ENCODE results near the gene ATG3. TPM values are rescaled to one million over a fixed set of nuclear protein-coding genes. Genes with fewer than 3 reads are reported as not detected.

The ATG3 gene
- total RNA-seq, 2 experiments from 2014 or later, result 84.6 to 109 TPM

DNA sequence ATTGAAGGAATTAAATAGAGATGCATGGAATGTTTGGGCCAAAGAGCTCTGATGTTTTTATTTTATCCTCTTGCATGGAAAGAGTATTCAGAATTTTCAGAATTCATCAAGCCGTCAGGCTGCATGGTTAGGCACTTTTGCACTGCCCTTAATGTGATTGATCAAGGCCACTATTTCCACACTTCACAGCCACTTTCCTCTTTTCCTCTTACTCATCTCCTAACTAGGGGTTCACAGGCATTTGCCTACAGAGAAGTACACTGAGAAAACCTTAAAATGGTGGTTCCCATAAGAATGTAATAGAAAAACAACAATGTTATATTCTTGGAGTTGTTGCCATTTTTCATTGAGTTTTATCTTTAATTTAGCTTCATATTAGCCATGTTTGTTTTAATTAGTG lies 10.9 kb upstream of the ATG3 start:
- Histone ChIP-seq H3K36me3 (ENCODE audit: insufficient read depth, low read length) (peaks cover 80% of the 10 kb centered on the region), H3K4me1 (ENCODE audit: insufficient read depth, low read length, poor library complexity, severe bottlenecking) (peaks cover 4% of the 10 kb centered on the region), H3K9me3 (ENCODE audit: low read length) (no peaks in the 10 kb centered on the region), H3K9me2 (ENCODE audit: insufficient read depth, low read length) (no peaks in the 10 kb centered on the region), H3K4me2 (ENCODE audit: low read length) (no peak overlapping the region), H3K79me2 (ENCODE audit: insufficient read depth, low read depth, low read length) (no peaks in the 10 kb centered on the region), H2AFZ (ENCODE audit: low read length) (no peak overlapping the region), H4K20me1 (ENCODE audit: insufficient read depth, low read length) (no peaks in the 10 kb centered on the region), H3K27ac (ENCODE audit: low read depth, low read length, poor library complexity, severe bottlenecking) (no peak overlapping the region), H3K4me3 (ENCODE audit: low read depth, low read length, poor library complexity, severe bottlenecking) (no peak overlapping the region)
- POLR2A ChIA-PET, result interaction anchor here (1.0 kb wide), 1 partner anchor 11 kb away, joined by 4 read pairs; the partner anchor contains the start of genes ATG3 and SLC35A5
- no TSS peak for BruUV-seq (replicated peaks)
- CTCF ChIA-PET (ENCODE audit: unreplicated experiment), result no interaction called here
- DNase-seq (ENCODE audit: low spot score), result no peak
- TF ChIP-seq, protein P1, sequence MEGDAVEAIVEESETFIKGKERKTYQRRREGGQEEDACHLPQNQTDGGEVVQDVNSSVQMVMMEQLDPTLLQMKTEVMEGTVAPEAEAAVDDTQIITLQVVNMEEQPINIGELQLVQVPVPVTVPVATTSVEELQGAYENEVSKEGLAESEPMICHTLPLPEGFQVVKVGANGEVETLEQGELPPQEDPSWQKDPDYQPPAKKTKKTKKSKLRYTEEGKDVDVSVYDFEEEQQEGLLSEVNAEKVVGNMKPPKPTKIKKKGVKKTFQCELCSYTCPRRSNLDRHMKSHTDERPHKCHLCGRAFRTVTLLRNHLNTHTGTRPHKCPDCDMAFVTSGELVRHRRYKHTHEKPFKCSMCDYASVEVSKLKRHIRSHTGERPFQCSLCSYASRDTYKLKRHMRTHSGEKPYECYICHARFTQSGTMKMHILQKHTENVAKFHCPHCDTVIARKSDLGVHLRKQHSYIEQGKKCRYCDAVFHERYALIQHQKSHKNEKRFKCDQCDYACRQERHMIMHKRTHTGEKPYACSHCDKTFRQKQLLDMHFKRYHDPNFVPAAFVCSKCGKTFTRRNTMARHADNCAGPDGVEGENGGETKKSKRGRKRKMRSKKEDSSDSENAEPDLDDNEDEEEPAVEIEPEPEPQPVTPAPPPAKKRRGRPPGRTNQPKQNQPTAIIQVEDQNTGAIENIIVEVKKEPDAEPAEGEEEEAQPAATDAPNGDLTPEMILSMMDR (conservative IDR thresholded peaks at IDR 0.05; ENCODE audit: low read length), result no peak
- TF ChIP-seq EZH2phosphoT487 (IDR thresholded peaks at IDR 0.05; ENCODE audit: borderline replicate concordance, low read depth, low read length), result no peak
- intact Hi-C loops (cut with micrococcal nuclease; ENCODE audit: unreplicated experiment), result no loop called here

DNA sequence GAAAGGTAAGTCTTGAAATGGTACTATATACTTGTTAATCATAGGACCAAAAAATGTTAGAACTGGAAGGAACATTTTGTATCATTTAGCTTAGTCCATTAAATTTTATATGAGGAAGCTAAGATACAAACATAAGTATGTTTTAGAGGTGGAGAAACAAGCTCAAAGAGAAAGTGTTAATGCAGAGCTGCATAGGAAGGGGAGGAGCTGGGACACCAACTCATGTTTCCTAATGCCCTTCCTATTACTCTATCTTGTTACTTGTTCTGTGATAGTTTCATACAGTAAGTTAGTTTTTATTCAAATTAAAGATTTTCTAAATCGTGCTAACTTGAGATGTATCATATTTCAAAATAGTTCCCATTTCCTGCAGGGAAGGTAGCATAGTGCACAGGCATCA lies 7.5 kb upstream of the ATG3 start:
- intact Hi-C loops (cut with micrococcal nuclease; ENCODE audit: unreplicated experiment), result no loop called here
- Histone ChIP-seq H3K9me3 (ENCODE audit: low read length) (no peaks in the 10 kb centered on the region), H2AFZ (ENCODE audit: low read length) (no peak overlapping the region), H3K9me2 (ENCODE audit: insufficient read depth, low read length) (no peaks in the 10 kb centered on the region), H3K4me2 (ENCODE audit: low read length) (no peak overlapping the region), H3K4me3 (ENCODE audit: low read depth, low read length, poor library complexity, severe bottlenecking) (no peak overlapping the region), H3K4me1 (ENCODE audit: insufficient read depth, low read length, poor library complexity, severe bottlenecking) (peaks cover 4% of the 10 kb centered on the region), H3K36me3 (ENCODE audit: insufficient read depth, low read length) (peaks cover 86% of the 10 kb centered on the region), H3K27ac (ENCODE audit: low read depth, low read length, poor library complexity, severe bottlenecking) (no peak overlapping the region), H4K20me1 (ENCODE audit: insufficient read depth, low read length) (no peaks in the 10 kb centered on the region), H3K79me2 (ENCODE audit: insufficient read depth, low read depth, low read length) (no peaks in the 10 kb centered on the region)
- CTCF ChIA-PET (ENCODE audit: unreplicated experiment), result interaction anchor here (0.7 kb wide), 1 partner anchor 36 kb away, joined by 3 read pairs; no protein-coding TSS in a partner anchor
- DNase-seq (ENCODE audit: low spot score), result no peak
- TF ChIP-seq EZH2phosphoT487 (IDR thresholded peaks at IDR 0.05; ENCODE audit: borderline replicate concordance, low read depth, low read length), result no peak
- TF ChIP-seq, protein P1 (conservative IDR thresholded peaks at IDR 0.05; ENCODE audit: low read length), result no peak
- no TSS peak for BruUV-seq (replicated peaks)
- POLR2A ChIA-PET, result interaction anchor here (0.8 to 3.6 kb wide), 4 partner anchors 9 to 1485 kb away, joined by 3 to 13 read pairs (median 6); no protein-coding TSS in a partner anchor

DNA sequence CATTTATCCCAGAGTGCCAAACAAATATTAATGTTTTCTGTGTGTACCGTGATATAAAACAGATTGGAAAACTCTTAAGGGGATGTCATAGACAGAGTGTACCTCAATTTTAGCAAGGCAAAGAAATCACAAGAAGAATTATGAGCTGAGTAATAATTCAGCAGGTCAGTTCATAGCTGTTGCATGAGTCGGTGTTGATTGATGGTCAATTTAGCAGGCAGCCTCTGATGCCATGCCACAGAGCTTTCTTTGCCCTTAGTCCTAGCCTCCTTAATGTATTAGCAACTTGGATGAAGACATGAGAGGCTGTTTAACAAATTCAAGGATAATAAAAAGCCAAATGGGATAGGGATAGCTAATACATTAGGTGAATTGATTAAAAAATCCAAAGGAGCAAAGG lies 6.9 kb upstream of the ATG3 start:
- DNase-seq (ENCODE audit: low spot score), result no peak
- no peak for TF ChIP-seq EZH2phosphoT487 (IDR thresholded peaks at IDR 0.05; ENCODE audit: borderline replicate concordance, low read depth, low read length)
- Histone ChIP-seq H4K20me1 (ENCODE audit: insufficient read depth, low read length) (no peaks in the 10 kb centered on the region), H3K36me3 (ENCODE audit: insufficient read depth, low read length) (peaks cover 80% of the 10 kb centered on the region), H3K4me3 (ENCODE audit: low read depth, low read length, poor library complexity, severe bottlenecking) (no peak overlapping the region), H3K4me1 (ENCODE audit: insufficient read depth, low read length, poor library complexity, severe bottlenecking) (peaks cover 4% of the 10 kb centered on the region), H2AFZ (ENCODE audit: low read length) (no peak overlapping the region), H3K4me2 (ENCODE audit: low read length) (no peak overlapping the region), H3K27ac (ENCODE audit: low read depth, low read length, poor library complexity, severe bottlenecking) (no peak overlapping the region), H3K9me3 (ENCODE audit: low read length) (no peaks in the 10 kb centered on the region), H3K79me2 (ENCODE audit: insufficient read depth, low read depth, low read length) (peaks cover 3% of the 10 kb centered on the region; the same call in 1 of the 2 replicates), H3K9me2 (ENCODE audit: insufficient read depth, low read length) (no peaks in the 10 kb centered on the region)
- ChIA-PET POLR2A (interaction anchor here (0.5 to 3.6 kb wide), 5 partner anchors 8 to 1485 kb away, joined by 3 to 13 read pairs (median 6); no protein-coding TSS in a partner anchor), CTCF (ENCODE audit: unreplicated experiment) (interaction anchor here (0.7 kb wide), 1 partner anchor 35 kb away, joined by 3 read pairs; no protein-coding TSS in a partner anchor)
- no TSS peak for BruUV-seq (replicated peaks)
- intact Hi-C loops (cut with micrococcal nuclease; ENCODE audit: unreplicated experiment), result no loop called here
